GM21381 (cell line): ENCODE measurements around the gene KLF16.

Experiments used
- ATAC-seq: cut with Tn5 transposase; IDR thresholded peaks from one replicate; pipeline ENCODE4 v1.9.1; 2021; ENCODE audit warnings: mild to moderate bottlenecking, moderate library complexity; ENCODE audit not compliant: unreplicated experiment

KLF16 gene

DNA sequence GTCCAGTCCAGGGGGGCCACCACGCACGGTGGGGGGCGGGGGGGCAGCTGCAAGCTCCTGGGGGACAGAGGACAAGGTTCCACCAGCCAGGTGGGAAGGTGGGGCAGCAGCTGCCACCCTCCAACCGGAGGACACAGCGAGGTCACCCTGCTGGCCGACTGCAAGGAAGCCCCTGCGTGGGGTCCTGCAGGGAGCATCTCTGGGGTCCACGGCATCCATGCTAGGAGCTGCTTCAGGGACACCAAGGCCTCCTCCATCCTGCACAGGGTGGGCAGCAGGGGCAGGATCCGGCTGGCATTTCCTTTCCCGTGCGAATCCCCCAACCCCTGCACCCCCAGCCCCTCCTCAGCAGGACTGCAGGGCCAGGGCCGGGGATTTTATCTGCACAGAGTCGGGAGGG lies 8.3 kb upstream of the KLF16 start:
- no peak for ATAC-seq

DNA sequence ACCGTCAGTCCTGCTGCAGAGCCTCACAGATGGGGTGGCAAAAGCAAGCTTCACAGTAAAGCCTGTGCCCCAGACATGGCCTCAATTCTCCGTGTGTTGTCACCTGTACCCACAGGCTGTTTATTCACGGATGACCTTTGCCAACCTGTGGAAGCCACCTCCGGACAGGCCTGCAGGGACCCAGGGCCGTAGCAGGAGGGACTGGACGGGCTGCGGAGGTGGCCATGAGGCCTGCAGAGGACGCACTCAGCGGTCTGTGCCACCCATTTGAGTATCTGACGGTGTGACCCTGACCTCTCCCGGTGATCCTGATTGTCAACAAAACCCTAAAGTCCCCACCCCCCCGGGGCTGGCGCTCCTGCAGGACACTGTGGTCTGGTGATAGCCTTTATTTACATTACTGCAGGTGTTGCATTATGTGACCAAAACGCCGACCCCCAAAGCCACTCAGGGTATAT lies 7.8 kb upstream of the KLF16 start:
- no peak for ATAC-seq

DNA sequence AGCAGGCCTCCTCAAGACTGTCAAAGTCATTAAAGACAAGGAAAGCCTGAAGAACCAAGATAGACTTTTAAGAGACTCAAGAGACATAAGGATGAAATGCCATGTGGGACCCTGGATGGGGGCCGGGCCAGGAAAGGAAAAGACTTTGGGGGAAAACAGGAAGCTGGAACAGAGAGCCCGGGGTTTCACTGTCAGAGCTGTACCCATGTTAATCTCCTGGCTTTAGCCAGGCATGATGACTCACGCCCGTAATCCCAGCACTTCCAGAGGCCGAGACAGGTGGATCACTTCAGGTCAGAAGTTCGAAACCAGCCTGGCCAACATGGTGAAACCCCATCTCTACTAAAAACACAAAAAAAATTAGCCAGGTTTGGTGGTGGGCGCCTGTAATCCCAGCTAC lies 5.6 kb upstream of the KLF16 start:
- ATAC-seq, result no peak

DNA sequence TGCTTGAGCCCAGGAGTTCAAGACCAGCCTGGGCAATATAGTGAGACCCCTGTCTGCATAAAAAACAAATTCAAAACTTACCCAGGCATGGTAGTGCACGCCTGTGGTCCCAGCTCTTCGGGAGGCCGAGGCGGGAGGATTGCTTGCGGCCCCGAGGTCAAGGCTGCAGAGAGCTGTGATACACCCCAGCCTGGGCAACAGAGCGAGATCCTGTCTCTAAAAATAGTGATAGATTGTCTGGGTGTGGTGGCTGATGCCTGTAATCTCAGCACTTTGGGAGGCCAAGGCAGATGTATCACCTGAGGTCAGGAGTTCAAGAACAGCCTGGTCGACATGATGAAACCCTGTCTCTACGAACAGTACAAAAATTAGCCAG lies 4.0 kb upstream of the KLF16 start:
- ATAC-seq, result no peak

DNA sequence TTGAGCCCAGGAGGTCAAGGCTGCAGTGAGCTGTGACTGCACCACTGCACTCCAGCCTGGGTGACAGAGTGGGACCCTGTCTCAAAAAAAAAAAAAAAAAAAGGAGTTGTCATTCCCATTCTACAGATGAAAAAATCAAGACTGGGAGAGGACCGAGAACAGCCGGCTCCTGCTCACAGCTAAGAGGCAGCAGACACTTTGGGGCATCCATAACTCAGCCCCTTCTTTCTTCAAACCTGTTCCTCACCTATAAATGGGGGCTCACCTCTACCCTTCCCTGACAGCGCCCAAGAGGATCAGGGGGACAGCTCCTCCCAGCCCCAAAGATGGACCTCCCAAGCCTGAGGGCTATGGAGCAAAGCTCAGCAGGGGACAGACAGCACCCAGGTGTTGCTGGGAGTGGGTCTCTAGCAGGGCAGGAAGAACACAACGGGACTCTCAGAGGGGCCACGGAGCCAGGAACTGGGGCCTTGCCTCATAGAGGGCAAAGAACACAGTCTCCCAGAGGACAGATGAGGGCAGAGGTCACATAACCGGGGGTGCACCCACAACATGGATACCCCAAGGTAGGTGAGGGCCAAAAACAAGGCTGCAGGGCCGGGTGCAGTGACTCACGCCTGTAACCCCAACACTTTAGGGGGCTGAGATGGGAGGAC lies 3.4 kb upstream of the KLF16 start:
- ATAC-seq, result no peak

DNA sequence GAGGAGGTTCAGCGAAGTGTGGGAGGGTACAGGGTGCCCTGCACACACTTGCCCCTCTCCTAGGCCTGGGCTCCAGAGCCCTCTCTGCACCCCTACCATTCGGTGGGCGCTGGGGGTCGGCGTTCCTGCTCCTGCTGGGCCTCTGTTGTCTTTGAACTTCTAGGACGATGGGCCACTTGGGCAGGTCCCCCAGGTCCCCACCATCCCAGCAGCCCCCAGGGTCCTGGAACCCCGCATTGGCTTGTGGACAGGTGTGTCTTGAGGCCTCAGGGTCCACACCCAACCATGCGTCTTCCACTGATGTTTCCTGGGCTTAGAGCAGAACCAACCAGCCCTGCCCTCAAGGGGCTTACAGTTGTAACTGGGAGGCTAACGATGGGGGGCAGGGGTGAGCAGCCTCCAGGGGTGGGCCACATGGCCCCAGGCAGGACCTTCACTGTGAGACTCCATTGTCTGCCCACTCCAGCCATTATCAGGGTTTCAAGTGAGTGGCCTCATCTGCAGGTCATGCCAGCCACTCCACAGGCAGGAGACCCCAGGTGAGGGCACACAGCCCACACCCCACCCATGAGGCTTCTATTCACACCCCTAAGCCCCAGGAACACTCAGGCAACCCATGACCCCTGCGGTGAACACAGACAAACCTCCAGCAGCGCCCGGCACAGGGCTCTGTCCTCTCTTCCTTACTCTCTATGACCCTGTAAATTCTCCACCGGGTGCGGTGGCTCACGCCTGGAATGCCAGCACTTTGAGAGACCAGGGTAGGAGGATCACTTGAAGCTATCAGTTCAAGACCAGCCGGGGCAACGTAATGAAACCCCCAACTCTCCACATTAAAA lies 2.0 kb upstream of the KLF16 start:
- no peak for ATAC-seq

DNA sequence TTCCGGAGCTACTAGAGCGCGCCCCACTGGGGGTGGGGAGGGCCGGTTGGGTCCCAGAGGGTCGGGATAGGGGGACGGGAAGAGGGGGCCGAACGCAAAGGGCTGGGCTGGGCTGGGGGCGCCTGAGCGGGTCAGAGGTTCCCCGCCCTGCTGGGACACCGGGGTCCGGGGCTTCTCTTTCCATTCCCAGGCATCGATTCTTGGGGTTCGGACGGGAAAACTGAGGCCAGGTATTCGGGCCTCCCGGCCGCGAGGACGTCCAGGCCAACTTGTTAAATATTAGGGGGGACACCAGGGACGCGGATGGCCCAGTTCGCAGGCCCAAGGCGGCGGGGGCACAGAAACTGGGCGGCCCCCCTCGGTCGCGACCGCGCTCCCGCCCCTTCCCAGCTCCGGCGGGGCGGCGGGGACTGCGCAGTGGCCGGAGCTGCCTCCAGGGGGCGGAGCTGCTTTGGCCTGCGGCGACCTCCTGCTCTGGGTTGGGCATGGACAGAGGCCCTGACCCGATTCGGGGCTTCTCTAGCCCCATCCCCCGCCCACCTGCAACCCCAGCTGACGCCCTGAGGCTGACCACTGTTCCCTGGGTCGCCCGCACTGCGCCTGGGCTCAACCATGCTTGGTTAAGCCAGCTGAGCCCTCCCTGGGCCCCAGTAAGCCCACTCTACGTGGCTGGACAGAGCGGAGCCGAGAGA lies 1.2 kb upstream of the KLF16 start:
- peak; percentile 33 for ATAC-seq

DNA sequence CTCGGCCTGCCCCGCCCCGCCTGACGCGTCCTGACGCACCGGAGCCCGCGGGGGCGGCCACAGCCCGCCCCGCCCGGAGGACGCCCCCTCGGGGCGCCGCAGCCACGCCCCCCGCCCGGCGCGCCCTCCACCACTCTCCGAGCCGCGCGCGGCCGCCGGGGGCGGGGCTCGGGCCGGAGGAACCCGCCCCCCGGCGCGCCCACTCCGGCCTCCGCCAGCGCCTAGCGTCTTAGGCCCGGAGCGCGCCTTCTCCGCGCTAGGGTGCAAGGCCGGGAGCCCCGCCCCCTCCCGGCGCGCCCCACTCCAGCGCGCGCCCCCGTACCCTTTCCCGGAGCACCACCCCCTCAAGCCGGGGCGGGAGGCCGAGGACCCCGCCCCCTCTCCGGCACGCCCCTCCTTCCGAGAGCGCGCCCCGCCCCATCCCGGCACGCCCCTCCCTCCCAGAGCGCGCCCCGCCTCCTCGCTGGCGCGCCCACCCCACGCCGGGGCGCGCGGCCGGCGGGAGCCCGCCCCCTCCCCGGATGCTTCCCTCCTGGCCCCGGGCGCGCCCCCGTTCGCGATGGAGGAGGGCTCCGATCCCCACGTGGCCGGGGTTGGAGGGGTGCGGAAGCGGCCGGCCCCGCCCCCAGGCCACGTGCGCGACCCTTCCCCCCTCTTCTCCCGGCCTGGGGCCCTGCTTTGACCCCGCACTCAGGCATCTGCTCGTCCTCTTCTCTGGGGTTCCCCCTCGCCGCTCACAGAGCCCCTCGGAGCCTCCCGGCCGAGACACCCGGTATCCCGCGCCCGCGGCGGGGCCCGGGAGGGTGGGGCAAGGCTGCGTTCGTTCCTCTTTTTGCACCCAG lies 480 bp upstream of the KLF16 start:
- peak; percentile 56 for ATAC-seq

DNA sequence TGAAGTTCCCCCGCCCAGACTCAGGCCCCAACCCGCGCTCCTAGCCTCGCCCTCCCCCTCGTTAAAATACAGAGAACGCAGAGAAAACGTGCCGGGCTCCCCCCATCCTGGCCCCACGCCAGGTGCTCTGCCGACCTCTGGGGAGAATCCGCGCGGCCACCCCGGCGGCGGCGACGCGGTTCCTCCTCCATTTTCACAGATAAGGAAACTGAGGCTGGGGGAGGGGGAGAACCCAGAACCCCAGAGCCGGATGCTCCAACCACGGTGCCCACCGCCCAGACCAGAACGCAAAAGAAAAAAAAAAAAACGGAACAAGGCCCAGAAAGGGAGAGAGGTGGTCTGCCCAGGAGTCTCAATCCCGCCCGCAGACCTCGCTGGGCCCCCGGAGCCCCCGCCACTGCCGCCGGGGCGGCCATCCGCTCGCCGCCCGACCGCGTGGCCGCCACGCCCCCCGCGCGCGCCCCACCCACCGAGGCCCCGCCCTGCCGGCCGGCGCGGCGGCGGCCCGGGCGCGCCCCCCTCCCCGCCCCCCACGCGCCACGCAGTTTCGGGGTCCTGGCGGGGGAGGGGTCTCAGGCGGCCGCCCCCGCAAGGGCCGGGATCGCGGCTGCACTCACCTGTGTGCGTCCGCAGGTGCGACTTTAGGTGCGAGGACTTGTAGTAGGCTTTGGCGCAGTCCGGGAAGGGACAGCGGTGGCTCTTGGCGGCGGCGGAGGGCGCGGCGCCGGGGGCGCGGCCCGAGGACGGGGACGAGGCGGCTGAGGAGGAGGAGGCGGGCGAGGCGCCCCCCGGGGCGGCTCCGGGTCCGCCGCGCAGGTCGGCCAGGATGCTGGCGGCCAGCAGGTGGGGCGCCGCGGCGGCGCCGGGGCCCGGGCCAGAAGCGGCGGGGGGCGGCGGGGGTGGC lies 703 bp downstream of the KLF16 start:
- ATAC-seq, result peak; percentile 1

DNA sequence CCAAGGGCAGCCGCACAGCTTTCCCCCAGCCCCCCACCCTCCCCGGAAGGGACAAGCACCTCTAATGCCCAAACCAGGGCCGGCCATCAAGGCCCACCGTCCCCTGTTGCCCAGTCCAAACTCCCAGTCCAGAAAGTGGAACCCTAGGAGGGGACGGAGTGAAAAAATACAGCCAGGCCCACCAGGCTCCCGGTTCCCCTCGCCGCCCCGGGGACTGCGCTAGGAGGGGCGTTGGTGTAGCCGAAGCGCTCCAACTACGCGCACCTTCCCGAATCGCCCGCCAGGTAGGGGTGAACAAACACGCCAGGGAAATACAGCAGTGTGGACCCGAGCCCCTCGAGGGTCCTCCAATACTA lies 1.3 kb downstream of the KLF16 start:
- no peak for ATAC-seq

DNA sequence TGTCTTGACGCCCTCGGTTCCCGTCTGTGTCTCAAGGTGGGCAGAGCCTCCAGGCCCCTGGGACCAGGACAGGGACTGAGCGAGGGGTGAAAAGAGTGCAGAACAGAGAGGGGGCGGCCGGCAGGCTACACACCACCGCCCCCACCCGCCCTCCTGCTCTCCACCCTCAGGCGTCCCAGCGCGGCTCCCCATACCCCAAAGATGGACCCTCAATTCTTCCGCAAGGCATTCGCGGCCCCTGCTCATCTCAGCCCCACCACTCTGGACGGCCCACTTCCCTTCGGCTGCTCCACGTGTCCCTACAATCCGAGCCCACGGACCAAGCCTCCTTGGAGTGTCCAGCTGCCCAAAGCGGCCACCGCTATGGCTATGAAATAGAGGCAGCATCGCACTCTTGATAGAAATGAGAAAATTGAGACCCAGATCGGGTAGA lies 1.8 kb downstream of the KLF16 start:
- no peak for ATAC-seq

DNA sequence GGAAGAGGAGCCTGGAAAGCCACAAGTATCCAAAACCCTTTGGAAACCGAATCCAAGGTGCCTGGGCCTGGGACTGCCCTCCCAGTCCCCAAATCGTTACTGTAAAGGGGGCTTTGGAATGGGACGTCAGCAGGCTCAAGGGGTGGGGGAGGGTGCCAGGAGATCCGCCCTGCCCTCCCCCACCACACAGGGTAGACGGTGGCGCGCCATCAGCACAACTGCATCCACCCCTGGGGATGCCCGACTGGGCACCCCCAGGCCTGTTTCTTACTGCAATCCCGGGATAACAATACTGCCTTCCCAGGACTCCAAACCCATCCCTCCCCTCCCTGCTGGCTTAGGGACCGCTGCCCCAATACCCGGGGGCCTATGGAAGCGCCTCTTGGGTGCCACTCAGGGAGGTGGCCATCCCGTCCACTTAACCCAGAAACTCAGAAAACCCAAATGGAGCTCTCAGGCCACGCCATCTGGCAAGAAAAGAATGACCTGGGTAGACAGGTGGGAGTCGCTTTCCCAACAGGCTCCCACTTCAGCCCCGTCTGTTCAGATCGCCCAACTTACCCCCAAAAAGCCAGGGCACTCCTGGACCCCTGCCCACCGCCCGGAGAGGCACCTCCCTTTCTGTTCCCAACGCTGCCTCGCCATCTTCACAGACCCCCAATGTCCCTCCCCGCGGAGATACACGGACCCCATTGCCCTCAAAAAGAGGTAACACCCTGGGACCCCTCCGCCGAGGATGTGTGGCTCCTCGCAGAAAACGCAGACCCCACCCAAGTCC lies 2.4 kb downstream of the KLF16 start:
- no peak for ATAC-seq

DNA sequence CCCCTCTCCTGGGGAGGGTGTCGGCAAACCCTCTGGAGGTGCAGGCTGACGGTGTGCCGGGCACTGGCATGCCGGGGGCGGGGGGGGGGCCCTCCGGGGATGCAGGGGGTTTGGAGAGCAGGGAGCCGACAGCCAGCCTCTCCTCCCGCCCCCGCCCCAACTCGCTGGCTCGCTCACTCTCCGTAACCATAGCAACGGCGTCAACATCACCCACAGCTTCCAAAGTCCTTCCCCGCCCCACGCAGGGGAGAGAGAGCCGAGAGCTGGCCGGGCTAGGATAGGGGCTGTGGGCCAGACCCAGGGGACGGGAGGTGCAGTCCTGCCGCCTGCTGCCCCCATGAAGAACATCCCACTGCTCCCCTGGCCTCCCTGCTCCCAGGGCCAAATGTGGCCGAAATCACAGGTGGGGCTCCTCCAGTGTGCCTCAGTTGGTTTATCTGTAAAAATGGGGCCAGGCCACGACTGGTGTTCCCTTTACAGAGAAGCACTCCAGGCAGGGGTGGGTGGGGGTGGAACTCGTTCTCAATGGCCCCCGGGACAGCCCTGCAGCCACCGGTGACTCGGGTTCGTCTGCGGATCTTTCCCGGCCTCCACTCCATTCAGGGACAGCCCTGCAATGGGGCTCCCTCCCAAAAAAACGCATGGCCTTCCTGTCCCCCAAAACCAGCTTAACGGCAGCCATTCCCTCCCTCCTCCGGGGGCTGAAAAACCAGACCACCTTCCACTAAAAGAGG lies 3.2 kb downstream of the KLF16 start:
- ATAC-seq, result no peak

DNA sequence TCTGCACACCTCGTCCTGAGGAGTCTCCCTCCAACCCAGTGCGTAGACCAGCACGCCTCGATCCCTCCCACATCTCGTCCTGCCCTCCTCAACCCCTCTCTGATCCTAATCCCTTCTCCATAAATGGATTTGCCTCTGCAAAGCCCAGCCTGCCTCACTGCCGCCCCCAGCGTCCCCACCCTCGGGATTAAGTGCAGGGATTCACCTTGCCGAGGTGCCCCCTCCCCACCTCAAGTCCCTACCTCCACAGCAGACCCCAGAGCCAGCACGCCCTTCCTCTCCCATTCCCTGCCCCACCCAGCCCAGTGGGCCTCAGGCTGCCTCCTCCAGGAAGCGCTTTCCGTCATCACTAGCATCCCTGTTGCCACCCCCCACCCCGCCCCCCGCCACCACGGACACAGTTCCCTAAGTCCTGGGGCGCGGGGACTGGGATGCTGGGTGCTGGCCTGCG lies 4.0 kb downstream of the KLF16 start:
- ATAC-seq, result no peak

DNA sequence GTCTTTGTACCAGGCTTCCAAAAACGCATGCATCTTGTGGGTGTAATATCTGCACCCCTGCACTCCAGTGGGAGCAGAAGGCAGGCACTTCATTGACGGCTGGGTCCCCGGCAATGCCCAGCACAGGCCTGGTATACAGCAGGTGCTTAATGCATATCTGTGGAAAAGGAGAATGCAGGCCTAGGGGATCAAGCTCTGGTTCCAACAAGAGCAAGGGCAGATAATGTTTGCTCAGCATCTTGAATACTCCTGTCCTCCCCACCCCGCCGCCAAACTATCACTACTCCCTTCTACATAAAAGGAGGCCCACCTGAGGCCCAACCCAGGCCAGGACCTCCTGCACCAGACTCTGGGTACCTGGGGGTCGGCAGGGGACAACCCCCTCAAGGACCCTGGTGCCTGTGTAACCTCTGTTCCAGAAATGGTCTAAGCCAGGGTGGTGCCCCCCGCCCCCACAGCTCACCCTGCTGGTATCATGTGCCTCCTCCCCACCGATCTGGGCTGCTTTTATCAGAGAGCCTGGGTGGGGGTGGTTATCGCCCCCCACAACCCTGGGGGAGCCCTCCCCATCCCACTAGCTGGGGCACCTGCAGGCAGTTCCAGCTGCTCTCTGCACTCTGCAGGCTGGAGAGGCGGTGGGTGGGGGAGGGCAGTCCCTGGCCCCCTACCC lies 4.8 kb downstream of the KLF16 start:
- ATAC-seq, result no peak

DNA sequence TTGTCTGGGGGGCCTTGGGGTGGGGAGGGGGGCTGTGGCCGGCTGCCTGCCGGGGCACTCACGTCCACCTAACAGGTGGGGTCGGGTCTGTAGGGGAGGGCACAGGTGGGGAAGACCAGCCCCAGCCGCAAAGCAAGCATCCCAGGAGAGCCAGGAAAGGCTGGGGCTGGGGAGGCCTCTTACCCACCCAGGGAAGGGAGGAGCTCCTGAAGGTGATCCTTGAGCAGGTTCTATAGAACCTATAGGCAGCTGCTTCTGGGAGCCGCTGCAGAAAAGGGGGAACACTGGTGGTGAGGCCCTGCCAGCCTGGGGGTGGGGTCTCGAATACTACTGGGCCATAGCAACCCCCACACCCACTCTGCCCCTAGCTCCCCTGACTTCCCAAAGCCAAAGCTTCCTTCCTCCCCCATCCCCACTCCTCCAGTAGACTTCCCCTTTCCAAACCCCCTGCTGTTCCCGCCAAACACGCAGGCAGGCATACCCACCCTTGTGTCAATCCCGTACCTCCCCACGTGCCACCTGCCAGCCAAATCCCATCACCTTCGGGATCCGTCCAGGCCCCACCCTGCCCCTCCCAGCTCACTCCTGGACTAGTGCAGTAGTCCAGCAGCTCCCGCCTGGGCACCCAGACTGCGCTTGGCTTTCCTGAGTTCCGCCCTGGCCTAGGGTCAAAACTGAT lies 5.6 kb downstream of the KLF16 start:
- no peak for ATAC-seq
